ENCODE results near the gene BPIFA2.

DNA sequence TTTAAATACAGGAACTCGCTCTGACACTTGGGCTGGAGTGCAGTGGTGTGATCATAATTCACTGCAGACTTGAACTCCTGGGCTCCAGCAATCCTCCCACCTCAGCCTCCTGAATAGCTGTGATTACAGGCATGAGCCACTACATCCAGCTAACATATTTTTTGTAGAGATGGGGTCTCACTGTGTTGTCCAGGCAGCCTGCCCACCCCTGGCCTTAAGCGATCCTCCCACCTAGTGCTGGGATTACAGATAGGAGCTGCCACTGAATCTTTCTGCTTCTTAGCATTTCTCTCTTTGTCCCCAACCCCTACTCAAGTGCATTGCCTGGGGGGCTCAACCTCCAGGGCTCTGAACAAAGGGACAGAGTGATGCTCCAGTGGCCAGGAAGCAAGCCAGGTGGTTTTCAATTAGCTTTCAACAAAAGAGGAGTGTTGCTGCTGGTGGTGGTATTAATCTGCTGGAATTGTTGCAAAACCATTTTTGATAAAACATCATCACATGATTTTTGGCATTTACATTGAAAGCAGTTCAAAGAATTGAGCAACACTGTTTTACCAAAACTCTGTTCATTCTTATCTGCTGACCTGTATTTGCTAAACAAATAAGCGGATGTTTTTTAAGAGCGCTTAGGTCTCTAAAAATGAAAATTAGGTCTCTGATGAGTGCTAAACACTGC lies 40.4 kb upstream of the BPIFA2 start:
- TF ChIP-seq, protein P1, sequence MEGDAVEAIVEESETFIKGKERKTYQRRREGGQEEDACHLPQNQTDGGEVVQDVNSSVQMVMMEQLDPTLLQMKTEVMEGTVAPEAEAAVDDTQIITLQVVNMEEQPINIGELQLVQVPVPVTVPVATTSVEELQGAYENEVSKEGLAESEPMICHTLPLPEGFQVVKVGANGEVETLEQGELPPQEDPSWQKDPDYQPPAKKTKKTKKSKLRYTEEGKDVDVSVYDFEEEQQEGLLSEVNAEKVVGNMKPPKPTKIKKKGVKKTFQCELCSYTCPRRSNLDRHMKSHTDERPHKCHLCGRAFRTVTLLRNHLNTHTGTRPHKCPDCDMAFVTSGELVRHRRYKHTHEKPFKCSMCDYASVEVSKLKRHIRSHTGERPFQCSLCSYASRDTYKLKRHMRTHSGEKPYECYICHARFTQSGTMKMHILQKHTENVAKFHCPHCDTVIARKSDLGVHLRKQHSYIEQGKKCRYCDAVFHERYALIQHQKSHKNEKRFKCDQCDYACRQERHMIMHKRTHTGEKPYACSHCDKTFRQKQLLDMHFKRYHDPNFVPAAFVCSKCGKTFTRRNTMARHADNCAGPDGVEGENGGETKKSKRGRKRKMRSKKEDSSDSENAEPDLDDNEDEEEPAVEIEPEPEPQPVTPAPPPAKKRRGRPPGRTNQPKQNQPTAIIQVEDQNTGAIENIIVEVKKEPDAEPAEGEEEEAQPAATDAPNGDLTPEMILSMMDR (IDR thresholded peaks at IDR 0.05): no peak
- no peak for TF ChIP-seq EZH2 (IDR thresholded peaks at IDR 0.05; ENCODE audit: borderline replicate concordance, insufficient read depth, low read depth, low read length, poor library complexity, severe bottlenecking)

Data from B cell (primary cell).